ENCODE results near the gene ART1. TPM values are rescaled to one million over a fixed set of nuclear protein-coding genes. Genes with fewer than 3 reads are reported as not detected.
"Not testable (repeated sequence)": the region's sequence is repeated elsewhere in the genome, so short reads cannot be mapped to it uniquely, and the experiment has no call there.

ART1 gene, protein sequence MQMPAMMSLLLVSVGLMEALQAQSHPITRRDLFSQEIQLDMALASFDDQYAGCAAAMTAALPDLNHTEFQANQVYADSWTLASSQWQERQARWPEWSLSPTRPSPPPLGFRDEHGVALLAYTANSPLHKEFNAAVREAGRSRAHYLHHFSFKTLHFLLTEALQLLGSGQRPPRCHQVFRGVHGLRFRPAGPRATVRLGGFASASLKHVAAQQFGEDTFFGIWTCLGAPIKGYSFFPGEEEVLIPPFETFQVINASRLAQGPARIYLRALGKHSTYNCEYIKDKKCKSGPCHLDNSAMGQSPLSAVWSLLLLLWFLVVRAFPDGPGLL
- 0.16 TPM for total RNA-seq

DNA sequence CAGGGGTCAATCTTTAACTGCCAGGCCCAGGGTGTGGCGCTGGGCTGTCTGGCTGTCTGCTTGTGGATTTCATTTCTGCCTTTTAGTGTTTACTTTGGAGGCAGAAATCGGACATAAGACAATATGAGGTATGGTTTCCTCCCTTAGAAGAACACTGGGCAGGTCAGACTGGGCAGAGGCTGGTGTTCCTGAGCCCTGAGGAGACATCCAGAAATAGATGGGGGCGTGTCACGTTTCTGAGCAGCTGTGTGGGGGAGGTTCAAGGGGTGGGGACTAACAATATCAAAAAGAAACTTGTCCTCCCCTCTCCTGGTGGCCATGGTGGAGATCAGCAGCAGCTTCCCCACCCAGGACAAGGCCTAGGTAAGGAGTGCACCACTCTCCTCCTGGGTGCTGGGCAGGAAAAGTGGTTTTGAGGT, at the start of gene ART1:
TSS of gene ART1 (plus strand) at position 312 of the 419 bp plus-strand sequence. CDS start 14,086 bp downstream, outside the sequence.
- DNase-seq: no peak

DNA sequence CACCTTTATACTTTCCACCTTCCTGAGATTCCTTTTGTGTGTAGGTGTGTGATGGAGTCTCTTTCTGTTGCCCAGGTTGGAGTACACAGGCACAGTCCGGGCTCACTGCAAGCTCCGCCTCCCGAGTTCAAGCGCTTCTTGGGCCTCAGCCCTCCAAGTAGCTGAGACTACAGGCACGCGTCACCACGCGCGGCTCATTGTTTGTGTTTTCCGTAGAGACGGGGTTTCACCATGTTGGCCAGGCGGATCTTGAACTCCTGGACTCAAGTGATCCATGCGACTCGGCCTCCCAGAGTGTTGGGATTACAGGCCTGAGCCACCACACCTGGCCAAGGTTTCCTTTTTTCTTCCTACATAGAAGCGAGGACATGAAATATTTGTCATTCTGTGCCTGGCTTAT, 47.2 kb upstream of the ART1 start:
- not testable (repeated sequence) for DNase-seq

DNA sequence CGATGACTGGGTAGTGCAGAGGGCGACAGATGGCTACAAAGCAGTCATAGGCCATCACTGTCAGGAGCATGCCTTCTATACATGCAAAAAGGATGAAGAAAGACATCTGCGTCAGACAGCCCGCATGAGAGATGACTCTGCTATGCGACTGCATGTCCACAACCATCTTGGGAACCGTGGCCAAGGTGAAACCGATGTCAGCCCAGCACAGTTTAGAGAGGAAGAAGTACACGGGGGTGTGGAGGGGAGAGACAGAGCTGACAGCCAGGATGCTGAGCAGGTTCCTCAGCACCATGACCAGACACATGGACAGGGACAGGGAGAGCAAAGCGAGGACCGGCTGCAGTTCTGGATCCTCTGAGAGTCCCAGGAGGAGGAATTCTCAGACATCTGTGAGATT, 44.7 kb upstream of the ART1 start:
- not testable (repeated sequence) for DNase-seq

DNA sequence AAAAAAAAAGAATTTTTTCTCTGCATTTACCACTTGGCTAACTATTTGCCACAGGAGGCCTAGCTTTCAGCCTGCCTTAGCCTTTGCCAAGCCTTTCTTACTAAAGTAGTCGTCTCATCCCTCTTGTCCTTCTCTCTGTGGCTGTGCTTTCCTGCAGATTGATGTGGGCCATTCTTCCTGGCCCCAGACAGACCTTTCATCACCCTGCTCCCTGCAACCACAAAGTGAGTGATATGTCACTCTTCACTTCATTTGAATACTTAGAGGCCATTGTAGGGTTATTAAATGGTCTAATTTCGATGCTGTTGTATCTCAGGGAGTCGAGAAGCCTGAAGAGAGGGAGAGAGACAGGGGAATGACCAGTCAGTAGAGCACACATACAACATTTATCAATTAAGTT, 40.8 kb upstream of the ART1 start:
- no peak for DNase-seq

DNA sequence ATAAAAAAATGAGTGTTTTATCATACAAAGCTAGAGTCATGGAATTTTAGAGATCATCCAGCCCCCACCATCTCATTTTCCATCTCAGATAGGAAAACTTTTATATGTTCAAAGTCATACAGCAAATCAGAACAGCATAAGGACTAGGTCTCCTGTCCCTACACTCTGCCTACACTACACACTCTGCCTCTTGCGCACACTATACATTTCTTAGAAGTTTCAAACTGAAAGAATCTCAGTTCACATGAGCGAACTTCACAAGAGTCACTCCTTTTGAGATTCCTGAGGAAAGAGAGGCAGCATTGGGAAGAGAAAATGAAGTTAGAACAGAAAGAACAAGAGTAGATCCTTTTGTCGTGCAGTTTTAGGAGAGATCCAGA, 39.7 kb upstream of the ART1 start:
- DNase-seq: no peak

DNA sequence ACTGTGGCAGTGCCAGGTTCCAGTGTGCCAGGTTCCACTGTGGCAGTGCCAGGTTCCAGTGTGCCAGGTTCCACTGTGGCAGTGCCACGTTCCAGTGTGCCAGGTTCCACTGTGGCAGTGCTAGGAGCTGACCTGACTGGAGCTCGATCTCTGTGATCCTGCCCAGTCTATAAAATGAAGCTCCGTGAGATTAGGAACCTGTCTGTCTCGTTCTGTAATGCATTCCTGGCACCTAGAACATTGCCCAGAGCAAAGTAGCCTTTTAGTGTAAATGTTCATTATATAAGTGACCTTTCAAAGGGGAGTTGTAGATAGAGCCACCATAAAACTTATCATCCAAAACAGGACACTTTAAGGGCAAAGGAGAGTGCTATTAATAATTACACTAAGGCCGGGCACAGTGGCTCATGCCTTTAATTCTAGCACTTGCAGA, 39.1 kb upstream of the ART1 start:
- no peak for DNase-seq

DNA sequence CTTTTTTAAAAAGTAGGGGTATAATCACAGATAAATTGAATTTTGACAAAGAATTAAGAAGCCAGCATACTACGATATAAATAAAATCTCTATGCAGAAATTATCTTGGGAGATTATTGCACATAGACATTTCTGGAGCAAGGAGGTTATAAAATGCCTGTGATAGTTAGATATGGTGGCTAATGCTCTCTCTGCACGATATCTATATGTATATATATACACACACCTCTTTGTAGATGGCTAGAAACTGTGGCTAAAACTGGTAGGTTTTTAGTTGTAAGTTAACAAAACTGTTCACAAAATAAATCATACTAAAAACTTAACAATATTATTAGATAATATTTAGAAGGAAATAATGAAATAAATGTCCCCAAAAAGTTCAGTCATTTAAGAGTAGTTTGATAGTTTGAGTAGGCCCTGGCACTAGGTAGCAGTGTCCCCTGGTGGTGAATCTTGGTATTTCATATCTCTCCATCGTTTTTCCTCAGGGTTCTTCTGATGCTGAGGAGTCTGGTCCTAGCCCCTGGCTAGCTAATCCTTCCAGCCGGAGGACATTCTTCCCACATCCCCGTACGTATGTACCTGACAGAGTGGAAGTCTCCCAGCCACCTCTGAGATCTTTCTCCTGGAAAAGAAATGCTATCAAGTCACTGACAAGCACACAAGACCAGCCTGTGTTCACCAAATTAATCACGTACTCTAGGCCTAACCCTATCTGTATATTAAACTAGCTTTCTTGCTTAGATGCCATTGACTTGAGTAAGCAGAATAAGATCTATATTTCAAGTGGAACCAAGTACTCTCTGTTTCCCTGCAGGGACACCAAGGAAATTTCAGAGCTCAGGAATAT, 35.3 kb upstream of the ART1 start:
- no peak for DNase-seq

DNA sequence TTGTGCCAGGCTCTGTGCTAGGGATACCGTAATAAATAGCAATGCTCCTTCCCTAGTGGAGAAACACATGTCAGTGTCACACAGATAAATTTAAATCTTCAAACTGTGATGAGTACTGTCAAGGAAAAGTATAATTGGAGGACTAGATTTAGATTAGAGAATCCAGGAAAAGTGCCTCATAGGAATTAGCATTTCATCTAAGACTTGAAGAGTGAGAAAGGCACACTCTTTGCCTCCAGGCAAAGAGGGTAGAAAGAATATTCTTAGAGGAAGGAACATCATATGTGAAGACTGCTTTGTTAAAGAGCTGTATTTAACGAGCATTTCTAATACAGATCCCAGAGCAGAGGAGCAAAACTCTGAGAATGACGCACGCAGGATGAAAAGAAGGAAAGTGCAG, 34.1 kb upstream of the ART1 start:
- DNase-seq: no peak

DNA sequence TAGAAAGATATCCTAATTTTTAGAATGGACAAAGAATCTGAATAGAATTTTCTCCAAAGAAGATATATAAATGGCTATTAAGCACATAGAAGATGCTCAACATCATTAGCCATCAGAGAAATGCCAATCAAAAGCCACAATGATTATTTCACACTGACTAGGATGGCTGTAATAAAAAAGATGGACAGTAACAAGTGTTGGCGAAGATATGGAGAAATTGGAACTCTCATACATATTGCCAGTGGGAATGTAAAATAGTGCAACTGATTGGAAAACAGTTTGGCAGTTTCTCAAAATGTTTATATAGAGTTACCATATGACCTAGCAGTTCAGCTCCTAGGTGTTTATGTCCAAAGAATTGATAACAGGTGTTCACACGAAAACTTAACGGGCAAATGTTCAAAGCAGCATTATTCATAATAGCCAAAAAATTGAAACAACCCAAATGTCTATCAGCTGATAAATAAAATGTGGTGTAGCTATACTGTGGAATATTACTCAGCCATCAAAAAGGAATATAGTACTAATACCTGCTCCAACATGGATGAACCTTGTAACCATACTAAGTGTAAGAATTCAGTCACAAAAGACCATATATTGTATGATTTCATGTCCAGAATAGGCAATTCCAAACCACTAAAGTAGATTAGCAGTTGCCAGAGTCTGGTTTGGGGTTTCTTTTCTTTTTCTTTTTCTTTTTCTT, 32.8 kb upstream of the ART1 start:
- DNase-seq: no peak

DNA sequence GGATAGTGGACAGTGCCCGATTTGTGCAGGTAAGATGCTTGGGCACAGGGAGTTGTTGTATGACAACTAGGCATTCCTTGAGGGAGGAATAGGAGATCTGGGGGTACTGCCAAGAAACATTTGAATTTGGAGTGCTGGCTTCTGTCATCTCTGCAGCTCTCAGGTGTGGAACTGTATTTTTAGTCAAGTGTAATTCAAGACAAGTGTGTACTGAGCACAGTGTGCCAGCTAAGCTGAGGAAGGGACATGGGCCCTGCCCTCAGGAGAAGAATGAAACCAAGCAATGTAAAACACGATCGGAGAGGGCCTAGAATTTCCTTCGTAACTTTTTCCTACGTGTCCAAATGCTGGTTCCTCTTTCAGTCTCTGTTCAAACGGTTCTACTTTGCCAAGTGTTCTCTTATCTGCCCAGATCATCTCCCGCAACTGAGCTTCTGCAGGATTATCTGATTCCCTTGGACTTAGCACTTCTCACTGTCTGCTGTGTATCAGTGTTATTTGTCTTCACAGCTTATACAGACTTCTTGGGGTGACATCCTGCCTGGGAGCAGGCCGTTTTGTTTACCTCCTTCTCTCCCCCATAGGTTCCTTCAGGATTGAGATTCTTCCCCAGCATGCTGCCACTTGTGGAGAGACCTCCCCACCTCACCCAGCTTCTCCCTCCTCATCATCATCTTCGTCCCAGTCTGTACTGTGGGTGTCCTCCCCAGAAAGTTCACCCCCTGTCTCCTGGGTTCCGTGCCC, 30.8 kb upstream of the ART1 start:
- no peak for DNase-seq

DNA sequence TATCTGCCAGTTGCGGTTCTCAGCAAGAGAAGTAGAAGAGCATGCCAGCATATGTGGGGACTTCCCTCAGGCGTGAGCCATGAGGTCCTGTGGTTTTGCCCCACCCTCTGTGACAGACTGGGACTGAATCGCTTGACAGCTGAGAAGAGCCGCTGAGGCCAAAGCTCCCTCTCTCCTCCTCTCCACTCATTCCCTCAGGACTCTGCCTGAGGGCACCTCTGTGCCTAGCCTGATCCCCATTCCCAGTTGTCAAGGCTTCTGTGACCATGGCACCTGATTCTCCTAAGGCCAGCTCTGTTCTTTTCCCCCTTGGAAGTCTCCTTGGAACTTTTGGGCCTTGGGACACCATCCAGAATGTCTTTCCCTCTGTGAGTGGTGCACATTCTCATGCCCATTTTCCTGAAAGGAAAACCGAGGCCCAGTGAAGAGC, 30.2 kb upstream of the ART1 start:
- no peak for DNase-seq

DNA sequence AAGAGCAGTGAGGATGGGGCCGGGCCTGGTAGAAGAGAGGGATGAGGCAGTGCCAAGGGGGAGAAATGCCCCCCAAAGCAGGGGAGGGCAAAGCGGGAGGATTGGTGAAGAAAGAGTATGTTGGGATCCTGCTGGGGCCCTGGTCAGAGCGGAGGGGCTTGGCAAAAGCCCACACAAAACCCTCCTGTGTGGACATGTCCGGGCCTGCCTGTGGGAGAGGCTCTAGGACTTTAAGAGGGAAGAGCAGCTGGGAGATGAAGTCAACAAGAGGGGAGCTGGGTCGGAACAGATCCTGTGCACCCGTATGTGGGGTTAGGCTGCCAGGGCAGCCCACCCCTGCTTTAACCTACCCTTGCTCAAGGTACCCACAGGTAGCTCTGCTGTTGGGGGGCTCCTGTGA, 28.9 kb upstream of the ART1 start:
- no peak for DNase-seq

DNA sequence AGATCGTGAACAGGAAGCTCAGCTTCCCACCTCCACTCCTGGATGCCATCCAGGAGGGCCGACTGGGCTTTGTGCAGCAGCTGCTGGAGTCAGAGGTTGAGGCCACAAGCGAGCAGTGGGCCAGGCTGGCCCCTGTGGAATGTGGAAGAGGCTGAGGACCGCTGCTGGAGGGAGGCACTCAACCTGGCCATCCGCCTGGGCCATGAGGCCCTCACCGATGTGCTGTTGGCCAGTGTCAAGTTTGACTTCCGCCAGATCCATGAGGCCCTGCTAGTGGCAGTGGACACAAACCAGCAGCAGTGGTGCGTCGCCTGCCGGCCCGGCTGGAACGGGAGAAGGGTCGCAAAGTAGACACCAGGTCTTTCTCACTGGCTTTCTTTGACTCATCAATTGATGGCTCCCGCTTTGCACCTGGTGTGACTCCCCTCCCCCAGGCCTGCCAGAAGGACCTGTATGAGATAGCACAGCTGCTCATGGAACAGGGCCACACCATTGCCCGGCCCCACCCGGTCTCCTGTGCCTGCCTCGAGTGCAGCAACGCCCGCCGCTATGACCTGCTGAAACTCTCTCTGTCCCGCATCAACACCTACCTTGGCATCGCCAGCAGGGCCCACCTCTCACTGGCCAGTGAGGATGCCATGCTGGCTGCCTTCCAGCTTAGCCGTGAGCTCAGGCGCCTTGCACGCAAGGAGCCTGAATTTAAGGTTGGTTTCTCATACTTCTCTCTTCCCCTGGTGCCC, 28.0 kb upstream of the ART1 start:
- DNase-seq: no peak

DNA sequence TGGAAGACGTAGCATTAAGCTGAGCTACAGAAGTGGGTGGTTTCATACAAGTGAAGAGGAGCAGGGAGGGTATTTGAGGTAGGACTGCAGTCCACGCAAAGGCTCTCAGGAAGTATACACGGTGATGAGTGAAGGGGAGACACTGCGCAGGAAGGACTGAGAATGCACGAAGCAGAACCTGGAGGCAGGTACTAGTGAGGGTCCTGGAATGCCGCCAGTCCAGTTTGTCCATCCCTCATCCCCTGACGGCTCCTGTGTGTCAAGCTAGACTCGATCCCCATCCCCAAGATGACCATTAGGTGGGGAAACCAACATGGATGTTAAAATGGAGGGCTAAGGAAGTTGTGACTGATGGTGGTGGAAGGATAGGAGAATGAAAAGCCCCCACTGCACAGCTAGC, 26.9 kb upstream of the ART1 start:
- no peak for DNase-seq

DNA sequence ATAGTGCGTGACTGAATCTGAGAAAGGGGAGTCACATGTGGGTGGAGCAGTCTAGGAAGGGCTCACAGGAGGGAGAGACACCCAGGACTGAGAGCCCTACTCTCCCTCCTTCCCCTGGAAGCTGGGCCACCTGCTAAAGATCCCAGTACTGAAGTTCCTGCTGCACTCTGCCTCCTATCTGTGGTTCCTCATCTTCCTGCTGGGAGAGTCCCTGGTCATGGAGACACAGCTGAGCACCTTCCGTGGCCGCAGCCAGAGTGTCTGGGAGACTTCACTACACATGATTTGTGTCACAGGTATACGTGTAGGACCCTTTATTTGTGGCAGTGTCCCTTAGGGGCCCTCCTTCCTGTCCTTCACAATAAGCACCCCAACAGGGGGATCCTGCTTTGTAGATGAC, 22.4 kb upstream of the ART1 start:
- DNase-seq: no peak

DNA sequence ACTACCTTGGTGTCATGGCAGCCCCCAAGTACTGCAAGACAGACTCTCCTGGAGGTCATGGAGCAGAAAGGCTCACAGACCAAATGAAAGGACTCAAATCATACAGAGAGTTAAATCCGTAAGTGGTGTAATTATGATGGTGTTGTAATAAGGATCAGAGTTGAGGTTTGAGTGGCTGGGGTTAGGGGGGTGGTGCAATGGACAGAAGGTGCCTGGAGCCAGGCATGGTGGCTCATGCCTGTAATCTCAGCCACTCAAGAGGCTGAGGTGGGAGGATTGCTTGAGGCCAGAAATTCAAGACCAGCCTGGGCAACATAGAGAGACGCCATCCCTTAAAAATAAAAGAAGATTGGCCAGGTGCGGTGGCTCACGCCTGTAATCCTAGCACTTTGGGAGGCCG, 21.8 kb upstream of the ART1 start:
- DNase-seq: no peak

DNA sequence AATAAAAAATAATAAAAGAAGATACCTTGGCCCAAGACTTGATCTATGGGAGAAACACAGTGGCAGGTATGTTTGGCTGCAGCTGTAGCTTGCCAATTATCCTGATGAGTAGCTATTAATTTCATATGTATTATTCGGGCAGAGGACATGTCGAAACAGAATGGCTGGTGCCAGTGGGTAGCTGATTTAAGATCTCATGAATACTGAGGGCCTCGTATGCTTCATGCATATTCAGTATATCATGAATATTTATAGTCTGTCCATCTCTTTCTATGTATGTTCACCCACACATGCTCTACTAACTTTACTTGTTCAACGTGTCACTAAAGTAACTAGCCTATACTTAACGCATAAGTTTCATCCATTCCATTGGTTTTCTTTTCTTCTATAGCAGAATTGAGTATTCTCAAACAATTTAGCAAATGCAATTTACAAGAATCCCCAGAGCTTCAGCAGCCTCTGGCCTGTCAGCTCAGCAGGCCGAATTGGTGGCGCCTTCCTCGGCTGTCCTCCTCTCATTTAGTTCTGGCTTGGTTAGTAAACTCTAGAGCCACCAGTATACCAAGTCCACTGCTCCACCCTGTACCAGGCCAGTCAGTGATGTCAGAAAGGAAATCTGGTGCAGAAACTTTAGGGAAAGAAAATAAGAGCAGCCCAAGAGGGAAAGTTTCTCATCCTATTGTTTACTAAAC, 21.0 kb upstream of the ART1 start:
- no peak for DNase-seq

DNA sequence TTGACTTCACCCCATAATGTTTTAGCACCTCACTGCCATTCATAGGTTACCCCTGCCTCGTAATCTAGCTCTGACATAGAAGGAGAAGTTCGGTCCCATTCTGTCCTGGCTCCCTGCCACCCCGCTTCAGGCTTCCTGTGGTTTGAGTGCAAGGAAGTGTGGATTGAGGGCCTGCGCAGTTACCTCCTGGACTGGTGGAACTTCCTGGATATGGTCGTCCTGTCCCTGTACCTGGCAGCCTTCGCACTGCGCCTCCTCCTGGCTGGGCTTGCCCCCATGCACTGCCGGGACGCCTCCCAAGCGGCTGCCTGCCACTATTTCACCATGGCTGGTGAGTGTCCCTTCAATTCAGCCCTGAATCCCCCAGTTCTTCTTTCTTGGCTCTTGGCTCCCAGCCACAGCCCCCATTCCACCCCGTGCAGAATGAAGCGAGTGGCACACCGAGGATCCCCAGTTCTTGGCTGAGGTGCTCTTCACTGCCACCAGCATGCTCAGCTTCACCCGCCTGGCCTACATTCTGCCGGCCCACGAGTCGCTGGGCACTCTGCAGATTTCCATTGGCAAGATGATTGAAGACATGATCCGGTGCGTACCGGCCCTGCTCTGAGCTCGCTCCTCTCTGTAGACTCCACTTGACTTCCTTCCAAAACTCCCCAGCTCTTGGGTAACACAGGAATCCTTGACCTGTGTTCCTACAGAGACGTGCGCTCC, 18.5 kb upstream of the ART1 start:
- no peak for DNase-seq

DNA sequence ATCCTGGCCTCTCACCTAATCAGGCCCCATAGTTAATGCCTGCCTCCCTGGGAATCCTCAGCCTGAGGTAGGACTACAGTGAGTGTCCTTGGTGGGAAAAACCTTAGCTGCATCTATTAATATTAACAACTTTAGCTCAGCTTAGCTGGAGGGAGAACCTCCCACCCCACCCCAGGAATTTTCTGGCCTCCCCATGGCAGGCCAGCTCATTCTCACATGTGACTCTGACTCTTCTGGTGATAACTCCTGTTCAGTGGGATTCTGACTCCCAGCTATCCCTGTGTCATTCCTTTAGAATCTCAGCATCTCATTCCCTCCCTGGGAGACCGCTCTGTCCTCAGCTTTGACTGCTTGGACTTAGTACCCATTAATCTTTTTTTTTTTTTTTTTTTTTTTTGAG, 17.6 kb upstream of the ART1 start:
- no peak for DNase-seq

DNA sequence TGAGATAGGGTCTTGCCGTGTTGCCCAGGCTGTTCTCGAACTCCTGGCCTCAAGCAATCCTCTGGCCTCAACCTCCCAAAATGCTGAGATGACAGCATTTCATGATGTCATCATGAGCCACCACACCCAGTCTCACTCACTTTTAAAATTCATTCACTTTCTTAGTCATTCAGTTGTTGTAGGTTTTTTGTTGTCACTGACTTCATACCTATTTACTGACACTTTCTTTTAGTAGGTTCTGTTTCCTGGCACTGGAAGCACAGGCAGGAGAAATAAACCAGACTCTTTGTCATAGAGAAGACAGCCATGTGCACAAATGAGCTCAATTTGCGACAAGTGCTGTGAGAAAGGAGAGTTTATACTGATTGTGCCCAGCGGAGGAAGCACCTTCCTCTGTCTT, 13.6 kb upstream of the ART1 start:
- no peak for DNase-seq

All from occipital lobe (tissue), 2 donors.